ENCODE results near the gene MBNL1.

The MBNL1 gene

DNA sequence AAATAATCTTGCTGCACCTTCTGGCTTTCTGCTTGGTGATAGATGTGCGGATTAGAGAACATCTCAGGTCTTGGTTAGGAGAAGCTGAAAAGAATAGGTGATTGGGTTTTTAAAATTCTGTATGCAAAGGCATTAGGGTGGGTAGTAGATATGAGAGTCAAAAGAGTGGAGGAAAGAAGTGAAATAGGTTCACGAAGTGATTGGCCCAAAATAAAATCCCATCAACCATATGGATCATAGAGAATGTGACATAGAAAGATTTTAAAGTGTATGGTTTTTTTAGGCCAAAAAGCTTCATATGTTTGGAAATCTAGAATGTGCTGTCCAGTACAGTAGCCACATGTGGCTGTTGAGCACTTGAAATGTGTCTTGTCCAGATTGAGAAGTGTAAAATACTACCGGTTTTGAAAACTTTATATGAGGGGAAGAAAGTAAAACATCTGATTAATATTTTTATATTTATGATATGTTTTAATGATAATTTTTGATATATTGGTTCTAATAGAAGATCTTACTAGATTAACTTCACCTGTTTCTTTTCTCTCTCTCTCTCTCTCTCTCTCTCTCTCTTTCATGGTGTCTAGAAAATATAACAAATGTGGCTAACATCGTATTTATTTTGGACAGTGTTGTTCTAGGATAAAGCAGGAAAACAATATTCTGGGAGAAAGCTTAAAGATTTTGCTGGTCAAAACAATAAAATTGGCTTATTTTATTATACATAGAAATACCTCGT lies 2.9 kb downstream of the MBNL1 start:
- in situ Hi-C loops (cut with MboI; ENCODE audit: low sequenced_read_pairs) = no loop called here

DNA sequence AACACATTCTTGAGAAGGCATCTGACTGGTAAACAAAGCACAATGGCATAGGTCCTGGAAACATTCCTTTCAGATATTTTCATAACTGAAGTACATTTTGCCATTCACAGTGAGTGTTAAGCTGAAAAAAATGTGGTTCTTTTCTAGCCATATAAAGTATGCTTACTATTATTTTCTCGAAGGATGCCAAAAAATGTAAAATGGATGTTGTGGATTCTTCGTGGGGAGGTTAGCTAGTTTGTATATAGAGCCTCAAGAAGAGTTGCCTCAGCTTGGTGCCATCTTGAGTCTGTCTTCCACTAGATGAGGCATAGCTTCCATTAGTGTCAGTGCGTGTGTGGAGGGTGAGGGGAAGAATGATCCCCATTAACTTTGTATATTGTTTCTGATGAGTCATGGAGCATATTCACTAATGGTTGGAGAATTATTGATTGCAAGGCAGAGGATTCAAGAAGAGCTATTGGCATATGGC lies 4.1 kb downstream of the MBNL1 start:
- in situ Hi-C loops (cut with MboI; ENCODE audit: low sequenced_read_pairs) = no loop called here

DNA sequence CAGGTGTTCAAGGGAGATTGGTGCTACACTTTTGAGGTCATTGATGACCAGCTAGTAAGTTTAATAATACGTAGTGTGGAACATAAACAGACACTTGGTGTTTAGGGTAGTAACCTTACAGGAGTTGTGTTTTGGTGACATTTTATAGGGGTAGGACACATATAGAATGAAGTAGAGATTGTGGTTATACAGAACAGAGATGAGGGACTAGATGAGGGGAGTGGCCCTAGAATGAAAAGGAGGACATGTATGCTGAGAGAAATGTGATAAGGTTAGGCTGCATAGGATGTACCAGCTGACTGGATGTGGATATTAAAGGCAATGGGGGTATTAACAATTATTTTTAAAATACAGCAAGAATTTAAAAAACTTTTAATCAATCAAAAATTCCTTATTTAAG lies 8.0 kb downstream of the MBNL1 start:
- in situ Hi-C loops (cut with MboI; ENCODE audit: low sequenced_read_pairs) = no loop called here

DNA sequence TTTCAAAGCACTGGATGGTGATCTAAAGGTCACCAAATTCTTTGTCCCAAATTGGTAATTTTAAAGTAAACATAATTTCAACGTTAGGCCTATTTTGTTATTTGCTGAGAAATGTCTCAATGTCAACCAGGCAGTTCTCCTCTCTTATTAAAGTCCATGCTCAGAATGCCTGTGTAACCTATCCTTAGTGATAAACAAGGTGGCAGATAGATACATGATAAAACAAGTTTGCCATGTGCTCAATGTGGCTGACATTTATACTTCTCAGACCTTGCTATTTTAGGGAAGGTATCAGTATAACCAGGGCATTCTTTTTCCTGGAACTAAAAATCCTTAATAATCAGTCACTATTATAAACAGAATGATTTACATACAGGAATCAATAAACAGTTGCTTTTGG lies 8.5 kb downstream of the MBNL1 start:
- in situ Hi-C loops (cut with MboI; ENCODE audit: low sequenced_read_pairs) = no loop called here

DNA sequence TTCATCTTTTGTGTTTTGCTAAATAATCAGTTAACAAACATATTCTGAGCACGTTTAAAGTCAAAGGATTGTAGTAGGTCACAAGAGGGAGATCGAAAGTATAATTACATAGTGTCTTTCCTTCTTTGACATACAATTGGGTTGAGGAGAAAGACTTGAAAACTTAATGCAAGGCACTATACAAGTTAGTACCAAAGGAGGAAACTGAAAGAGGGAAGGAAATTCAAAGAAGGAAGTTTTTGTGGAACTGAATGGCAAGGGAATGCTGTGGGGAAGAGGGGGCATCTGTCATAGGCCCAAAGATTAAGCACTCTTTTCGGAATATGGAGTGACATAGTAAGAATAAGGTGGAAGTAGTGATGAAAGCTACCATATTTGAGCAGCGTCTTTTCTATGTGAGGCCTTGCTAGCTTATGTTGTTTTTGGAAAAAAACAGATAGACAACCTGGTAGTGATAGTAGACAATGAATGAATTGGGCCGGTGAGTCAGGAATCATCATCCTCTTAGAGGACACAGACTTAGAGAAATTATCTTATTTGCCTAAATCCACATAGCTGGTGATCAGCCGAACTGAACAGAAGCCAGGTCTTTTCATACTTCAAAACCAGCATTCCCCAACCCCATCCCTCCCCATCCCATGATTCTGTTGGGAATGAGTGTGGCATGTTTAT lies 10.2 kb downstream of the MBNL1 start:
- in situ Hi-C loops (cut with MboI; ENCODE audit: low sequenced_read_pairs) = no loop called here

DNA sequence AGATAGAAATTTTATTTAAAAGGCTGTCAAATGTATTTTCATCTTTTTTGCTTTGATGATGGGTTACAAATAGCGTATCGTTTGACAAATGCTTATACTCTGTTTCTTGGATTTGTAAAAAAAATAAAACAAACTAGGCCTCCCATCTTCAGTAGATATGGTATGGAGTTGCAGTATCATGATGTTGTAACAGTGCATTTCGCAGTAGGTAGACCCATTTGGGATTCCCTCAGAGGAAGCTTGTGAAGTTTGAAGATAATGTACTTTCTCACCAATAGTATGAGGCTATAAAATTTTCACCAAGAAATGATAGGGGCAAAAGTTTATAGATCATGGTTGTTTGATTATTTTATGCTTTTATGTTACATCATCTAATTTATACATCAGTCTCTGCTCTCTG lies 10.8 kb downstream of the MBNL1 start:
- in situ Hi-C loops (cut with MboI; ENCODE audit: low sequenced_read_pairs) = no loop called here

DNA sequence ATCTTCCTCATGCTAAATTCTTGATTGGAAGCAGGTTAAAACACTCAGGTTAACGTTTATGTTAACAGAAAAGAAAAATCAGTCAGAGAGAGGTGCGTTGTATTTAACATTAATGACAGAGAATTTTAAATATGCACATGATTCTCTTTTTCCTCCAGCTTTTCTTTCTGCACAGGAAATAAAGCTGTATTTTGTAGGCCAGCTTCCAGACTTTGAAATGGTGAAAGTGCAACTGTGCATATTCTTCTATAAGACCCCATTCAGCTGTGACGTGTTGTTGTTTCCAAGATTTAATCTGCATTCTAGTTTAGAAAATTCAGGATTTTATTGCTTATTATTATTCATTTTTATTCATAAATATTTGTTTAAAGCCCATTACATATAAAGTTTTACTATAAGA lies 11.8 kb downstream of the MBNL1 start:
- in situ Hi-C loops (cut with MboI; ENCODE audit: low sequenced_read_pairs) = no loop called here

DNA sequence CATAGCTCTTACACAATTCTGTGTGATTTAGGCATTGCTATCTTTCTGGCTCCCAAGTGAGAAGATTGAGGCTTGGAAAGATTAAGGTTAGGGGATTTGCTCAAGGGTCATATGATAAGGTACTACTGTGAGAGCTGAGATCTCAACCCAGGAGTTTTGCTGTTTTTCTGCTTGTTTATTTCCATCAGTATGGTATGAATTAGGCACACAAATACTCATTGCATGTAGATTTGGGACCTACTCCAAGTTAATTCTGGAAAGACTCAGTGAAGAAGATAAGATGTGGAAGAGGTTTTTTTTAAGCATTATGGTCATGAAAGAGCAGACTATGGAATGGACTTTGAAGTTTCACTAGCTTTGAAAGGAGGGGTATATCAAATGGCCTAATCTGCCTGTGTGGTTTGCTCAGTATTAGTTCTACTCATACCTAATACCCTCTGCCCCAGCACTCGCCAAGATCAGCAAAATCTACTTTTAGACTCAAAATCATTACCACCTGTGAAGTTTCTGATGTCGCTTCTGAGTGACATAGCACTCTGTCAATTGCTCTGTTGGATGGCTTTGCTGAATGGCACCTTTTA lies 12.5 kb downstream of the MBNL1 start:
- in situ Hi-C loops (cut with MboI; ENCODE audit: low sequenced_read_pairs) = no loop called here

DNA sequence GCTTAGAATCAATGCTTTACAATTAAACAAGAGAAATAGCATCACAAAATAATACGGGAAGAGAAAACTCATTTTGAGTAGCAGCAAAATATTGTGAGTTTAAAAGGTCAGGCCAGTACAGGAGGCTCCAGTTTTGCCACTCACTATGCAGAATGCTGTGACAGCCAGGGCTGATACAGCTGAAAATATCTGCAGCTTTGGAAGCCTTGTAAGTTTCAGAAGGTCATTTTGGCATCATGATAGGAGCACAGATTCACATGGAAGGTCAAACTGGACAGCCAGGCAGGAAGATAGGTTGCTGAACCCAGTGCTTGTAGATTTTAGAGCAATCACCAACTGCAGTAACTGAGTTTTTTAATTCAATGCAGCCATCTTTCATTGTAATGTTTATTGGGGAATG lies 14.1 kb downstream of the MBNL1 start:
- in situ Hi-C loops (cut with MboI; ENCODE audit: low sequenced_read_pairs) = no loop called here

DNA sequence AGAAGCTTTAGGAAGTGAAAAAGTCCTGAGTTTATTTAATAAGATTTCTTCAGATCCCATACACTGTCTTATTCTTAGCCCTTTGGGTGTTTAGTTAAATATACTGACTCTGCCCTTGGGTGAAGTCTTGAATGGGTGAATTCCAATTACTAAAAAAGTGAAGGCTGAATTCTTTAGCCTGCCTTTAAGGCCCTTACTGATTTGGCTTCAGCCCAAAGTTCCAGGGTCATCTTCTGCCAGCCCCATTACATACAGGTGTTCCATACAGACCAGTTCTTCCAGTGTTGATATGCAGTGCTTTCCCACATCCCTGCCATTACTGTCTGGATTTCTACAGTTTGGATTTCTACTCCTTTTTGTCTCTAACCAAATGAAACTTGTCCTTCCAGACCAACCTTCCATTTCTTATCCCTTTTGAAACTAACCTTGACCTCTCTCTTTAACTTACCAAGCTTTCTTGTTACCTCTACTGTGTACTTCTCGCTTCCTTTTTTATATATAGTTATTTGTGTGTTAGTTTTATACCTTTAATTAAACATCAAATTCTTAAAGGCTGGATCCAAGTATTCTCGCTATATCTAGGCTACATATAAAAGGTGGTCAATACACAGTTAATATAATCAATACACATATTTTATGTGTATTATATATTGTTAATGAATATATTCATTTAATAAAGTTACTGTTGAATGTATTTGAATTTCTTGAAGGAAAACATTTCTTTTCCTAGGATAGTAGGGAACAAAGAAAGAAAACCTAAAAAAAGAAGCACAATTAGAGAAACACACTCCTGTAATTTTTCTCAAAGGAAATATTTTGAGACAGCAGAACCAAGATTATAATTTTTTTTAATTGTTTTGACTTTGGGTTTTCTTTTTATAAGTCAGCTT lies 15.0 kb downstream of the MBNL1 start:
- in situ Hi-C loops (cut with MboI; ENCODE audit: low sequenced_read_pairs) = no loop called here

DNA sequence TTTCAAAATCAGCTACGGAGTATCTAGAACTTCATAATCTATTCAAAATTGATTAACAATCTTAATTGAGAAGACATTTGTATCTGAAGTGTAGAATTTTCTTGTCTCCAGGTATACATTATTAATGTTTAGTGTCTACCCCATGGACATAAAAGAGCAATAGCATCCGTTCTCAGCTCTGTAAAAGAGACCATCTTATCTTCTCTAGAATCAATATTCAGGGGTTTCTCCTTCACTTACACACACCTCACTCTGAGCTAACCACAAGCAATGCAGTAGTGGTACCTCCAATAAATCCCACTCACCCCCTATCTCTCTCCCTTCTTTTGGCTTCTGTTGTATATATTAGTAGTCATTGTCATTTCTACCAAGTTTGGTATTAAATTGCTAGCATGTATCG lies 16.2 kb downstream of the MBNL1 start:
- in situ Hi-C loops (cut with MboI; ENCODE audit: low sequenced_read_pairs) = no loop called here

DNA sequence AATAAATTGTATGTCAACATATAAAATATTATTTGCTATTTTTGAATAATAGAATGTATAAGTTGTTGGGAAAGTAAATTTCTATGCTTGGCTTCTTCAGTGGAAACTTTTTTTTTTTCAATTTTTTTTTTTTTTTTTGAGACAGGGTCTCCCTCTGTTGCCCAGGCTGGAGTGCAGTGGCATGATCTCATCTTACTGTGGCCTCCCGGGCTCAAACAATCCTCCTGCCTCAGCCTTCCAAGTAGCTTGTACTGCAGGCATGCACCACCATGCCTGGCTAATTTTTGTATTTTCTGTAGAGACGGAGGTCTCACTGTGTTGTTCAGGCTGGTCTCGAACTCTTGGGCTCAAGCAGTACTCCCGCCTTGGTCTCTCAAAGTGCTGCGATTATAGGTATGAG lies 16.8 kb downstream of the MBNL1 start:
- in situ Hi-C loops (cut with MboI; ENCODE audit: low sequenced_read_pairs) = no loop called here

DNA sequence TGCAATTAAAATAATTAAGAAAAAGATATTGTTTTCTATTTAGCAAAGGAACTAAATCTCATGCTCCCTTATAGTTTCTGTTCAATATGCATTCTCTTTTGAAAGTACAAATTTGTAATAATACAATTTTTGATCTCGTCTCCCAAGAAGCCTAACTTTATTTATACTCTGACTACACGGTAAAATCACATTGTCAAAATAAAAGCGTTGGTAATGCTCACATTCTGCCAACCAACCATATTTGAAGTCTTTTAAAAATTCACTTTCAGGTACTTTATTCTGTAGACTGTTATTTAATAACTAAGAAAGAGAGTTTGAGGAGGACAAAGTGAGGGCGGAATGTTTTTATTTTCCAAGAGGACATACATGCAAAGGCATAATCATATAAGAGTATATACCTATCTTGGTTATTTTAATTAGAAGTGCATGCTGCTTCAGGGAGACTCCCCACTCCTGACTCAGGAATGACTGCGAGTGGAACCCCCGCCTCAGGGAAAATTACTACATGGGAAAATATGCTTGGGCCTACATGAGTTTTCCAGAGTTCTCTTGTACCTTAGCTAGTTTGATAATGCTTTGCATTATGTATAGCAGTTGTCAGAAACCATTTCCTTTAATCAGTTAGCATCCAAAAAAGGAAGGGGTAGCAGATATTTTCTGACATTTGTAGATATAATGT lies 19.3 kb downstream of the MBNL1 start:
- in situ Hi-C loops (cut with MboI; ENCODE audit: low sequenced_read_pairs) = no loop called here

DNA sequence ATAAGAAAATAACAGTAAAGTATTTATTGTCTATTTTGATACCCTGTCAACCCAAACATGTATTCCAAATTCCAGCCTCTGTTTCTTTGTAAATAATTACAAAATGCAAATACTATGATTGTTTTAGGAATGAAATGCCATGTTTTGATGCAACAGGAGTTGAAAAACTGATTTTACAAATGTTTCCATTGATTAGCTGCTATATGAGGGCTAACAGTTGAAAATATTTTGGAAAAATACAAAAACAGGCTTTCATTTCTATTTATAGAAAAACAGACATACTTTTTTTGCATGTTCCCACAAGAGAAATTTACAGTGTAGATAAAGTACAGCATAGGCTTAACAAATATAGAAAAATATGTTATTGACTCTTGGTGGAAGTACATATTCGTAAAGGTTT lies 20.0 kb downstream of the MBNL1 start:
- in situ Hi-C loops (cut with MboI; ENCODE audit: low sequenced_read_pairs) = no loop called here

DNA sequence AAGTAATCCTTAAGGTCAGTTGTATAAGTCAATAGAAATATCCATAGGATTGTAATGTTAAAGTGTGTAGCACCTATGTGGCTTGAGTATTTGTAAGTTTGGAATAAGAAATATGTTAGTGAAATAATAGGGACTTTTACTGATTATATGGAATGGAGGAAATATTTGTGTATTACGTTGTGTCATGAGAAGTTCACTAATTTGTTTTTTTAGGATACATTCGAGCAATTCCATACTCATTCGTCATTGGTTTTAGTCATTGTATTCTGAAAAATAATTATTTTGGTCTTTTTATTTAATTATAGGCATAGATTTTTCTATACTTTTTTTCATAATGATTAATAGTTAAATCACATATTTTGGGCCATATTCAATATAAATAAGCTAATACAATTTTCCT lies 21.0 kb downstream of the MBNL1 start:
- in situ Hi-C loops (cut with MboI; ENCODE audit: low sequenced_read_pairs) = no loop called here

DNA sequence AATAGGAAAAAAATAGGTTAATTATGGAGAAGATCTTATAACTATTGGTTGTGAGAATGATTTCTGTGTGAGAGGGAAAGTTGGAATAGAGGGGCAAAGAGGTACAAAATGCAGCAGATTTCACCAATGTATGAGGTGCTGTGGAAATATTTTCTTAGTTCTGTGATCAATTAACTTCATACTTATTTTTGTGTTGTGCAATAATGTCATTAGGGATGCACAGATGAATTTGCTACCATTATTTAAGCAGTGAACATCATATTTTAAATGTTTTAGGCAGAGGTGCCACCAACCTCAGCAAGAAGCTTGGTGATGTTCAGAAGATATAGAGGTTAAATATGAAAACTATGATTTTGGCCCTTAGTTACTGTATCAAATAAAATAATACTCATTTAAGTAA lies 21.6 kb downstream of the MBNL1 start:
- in situ Hi-C loops (cut with MboI; ENCODE audit: low sequenced_read_pairs) = no loop called here

DNA sequence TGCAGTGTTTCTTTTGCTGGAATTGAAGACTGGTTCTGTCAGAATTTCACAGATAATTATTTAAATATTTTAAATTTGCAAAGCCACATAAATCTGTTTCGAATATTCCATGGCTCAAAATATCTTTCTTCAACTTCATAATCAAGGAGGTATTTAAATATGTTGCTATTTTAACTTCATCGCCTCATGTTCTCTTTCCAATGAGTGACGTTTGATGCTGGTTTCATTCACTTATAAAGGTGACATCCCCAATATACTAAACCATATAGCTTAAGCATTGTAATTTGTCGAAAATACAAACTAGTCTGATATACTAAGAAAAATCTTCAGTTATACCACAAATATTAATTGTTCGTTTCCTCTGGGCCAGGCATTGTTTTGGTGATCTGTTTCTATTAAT lies 22.5 kb downstream of the MBNL1 start:
- in situ Hi-C loops (cut with MboI; ENCODE audit: low sequenced_read_pairs) = no loop called here

DNA sequence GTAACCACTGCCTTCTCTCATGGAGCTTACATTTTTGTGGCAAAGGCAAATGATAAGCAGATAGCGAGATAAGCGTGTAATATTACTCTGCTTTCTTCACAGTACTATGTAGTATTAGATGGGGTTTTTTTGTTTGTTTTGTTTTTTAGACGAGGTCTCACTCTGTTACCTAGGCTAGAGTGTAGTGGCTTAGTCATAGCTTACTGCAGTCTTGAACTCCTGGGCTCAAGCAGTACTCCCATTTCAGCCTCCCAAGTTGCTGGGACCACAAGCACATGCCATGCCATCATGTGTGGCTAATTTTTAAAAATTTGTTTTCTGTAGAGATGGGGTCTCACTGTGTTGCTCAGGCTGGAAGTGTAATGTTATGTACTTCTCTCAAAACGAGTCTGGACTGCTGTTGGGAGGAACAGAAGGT lies 22.9 kb downstream of the MBNL1 start:
- in situ Hi-C loops (cut with MboI; ENCODE audit: low sequenced_read_pairs) = no loop called here

DNA sequence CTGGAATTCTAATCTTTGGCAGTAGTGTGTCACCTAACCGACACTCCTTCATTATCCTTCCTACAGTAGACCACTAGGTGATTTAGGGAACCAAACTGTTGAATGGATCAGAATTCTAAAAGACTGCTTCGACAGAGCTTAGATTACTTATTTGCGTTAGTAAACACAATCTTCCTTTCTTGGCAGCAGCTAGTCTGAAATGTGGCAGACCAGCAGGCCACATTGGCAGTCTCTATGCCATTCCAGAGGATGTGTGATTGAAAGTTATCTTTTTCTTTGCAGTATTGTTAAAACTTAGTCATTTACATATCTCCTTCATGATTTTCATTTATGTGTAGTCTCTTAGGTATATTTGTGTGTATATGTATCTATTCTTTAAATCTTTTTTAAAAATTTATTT lies 23.6 kb downstream of the MBNL1 start:
- in situ Hi-C loops (cut with MboI; ENCODE audit: low sequenced_read_pairs) = no loop called here

DNA sequence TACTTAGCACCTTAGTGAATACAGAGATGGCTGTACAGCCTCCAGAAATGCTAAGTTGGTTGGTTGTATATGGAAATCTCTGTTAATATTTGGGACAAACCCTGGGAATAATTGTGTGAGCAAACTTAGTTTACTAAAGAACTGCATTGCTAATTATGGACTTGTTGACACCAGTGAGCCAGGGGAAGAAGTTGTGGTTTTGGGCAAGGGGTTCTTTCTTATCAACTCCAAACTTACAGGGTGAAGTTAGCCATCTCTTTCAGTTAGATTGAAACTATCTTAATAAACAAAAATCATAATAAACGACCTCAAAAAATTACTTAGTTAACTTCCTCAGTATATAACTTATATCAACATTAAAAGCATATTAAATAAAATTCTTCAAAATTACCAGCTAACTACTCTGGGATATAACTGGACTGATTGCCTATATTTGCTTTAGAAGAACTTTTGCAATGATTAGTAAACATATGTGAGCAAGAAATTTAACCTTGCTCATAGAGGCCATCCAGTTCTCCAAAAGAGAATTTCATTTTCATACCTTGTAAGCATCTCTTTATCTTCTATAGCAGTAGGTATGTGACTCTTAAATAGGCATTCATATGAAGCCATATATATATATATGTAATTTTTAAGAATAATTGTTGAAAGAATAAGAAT lies 24.7 kb downstream of the MBNL1 start:
- in situ Hi-C loops (cut with MboI; ENCODE audit: low sequenced_read_pairs) = no loop called here
